HCT116 (cell line): ENCODE measurements around the gene IRS1. TPM values are rescaled to one million over a fixed set of nuclear protein-coding genes. Genes with fewer than 3 reads are reported as not detected.
A peak's percentile ranks its signal among the peaks of the same experiment; 100 is the strongest.

Experiments used
- ATAC-seq: fragments of 200-7000 bp; cut with Tn5 transposase; 2 replicates; pipeline ENCODE4 v1.9.1; 2020; ENCODE audit warnings: mild to moderate bottlenecking, moderate library complexity
- BruUV-seq: library from RNA; stranded (reverse); fragments of 400-500 nt; replicated peaks from 2 replicates; lab custom pipeline; 2021; lab: Mats Ljungman, UMichigan
- CTCF ChIA-PET: fragments of 300-600 bp; sonication (Branson Sonifier 250); formaldehyde crosslinking; loops from one replicate; lab custom pipeline; 2021; ENCODE audit warnings: antibody characterized with exemption; lab: Charles Lee
- POLR2A ChIA-PET: fragments of 300-600, 350-600 bp; sonication (Branson Sonifier 250); formaldehyde crosslinking; loops from one replicate; lab custom pipeline; 2021; ENCODE audit warnings: antibody characterized with exemption; lab: Charles Lee
- RAD21 ChIA-PET, 2 experiments: fragments of 300-600 bp; sonication (Branson Sonifier 250); formaldehyde crosslinking; loops; one replicate each; lab custom pipeline; 2023; ENCODE audit warnings: low total read pairs in 2 of 2; ENCODE audit not compliant: uncharacterized antibody in 2 of 2, unreplicated experiment in 2 of 2, low non-redundant PET in 1 of 2; lab: Charles Lee
- DNase-seq: peaks from one replicate; pipeline ENCODE4 v3.0.0-alpha.2; 2010; ENCODE audit warnings: low read depth, low spot score
- H2AFZ ChIP-seq: fragments of 200-600 bp; shearing (Covaris generic), sonication (generic); 2 replicates; pipeline ENCODE4 v1.6.1; 2017; ENCODE audit warnings: low read depth, mixed run types, mixed read lengths, antibody characterized with exemption, low read length; ENCODE audit not compliant: poor library complexity, severe bottlenecking
- H3K27ac ChIP-seq: 2 replicates; pipeline ENCODE4 v1.5.1; 2012; ENCODE audit warnings: low read depth, low read length
- H3K27me3 ChIP-seq: fragments of 200-600 bp; sonication (generic); 2 replicates; pipeline ENCODE4 v1.6.1; 2016; ENCODE audit warnings: mixed run types, low read length, mixed read lengths; ENCODE audit not compliant: insufficient read depth
- H3K36me3 ChIP-seq, 2 experiments: fragments of 200-500 bp in 1 of 2; fragments of 200-600 bp in 1 of 2; sonication (Bioruptor generic) in 1 of 2; sonication (generic) in 1 of 2; 2 replicates each; pipeline versions ENCODE4 v1.5.1 to v1.6.1; 2014 to 2016; ENCODE audit warnings: low read length in 2 of 2, inconsistent platforms in 1 of 2, mixed read lengths in 1 of 2, mixed run types in 1 of 2; ENCODE audit not compliant: insufficient read depth in 2 of 2, control insufficient read depth in 1 of 2
- H3K4me1 ChIP-seq, 2 experiments: fragments of 200-600 bp in 1 of 2; sonication (generic) in 1 of 2; 2 replicates each; pipeline versions ENCODE4 v1.5.1 to v1.6.1; 2012 to 2017; ENCODE audit warnings: low read length in 2 of 2, inconsistent platforms in 1 of 2, mild to moderate bottlenecking in 1 of 2, mixed read lengths in 1 of 2, mixed run types in 1 of 2, moderate library complexity in 1 of 2; ENCODE audit not compliant: insufficient read depth in 2 of 2, control insufficient read depth in 1 of 2
- H3K4me2 ChIP-seq: fragments of 200-600 bp; sonication (generic); 2 replicates; pipeline ENCODE4 v1.6.1; 2017; ENCODE audit warnings: mixed run types, low read length, mixed read lengths
- H3K4me3 ChIP-seq, 2 experiments: fragments of 200-600 bp in 1 of 2; sonication (generic) in 1 of 2; replicated peaks in 1 of 2; 2 replicates each; pipeline ENCODE4 v1.5.1; 2011 to 2016; ENCODE audit warnings: low read length in 2 of 2, control low read depth in 1 of 2, low read depth in 1 of 2, mild to moderate bottlenecking in 1 of 2, mixed read lengths in 1 of 2, mixed run types in 1 of 2
- H3K79me2 ChIP-seq: fragments of 200-600 bp; sonication (generic); 2 replicates; pipeline ENCODE4 v1.6.1; 2017; ENCODE audit warnings: mild to moderate bottlenecking, mixed run types, low read length, moderate library complexity, mixed read lengths; ENCODE audit not compliant: insufficient read depth
- H3K9ac ChIP-seq: fragments of 200-600 bp; sonication (generic); 2 replicates; pipeline ENCODE4 v1.6.1; 2016; ENCODE audit warnings: low read length, mixed read lengths
- H3K9me2 ChIP-seq: fragments of 200-600 bp; sonication (generic), shearing (Covaris generic); 2 replicates; pipeline ENCODE4 v1.6.1; 2017; ENCODE audit warnings: mixed run types, mild to moderate bottlenecking, moderate library complexity; ENCODE audit not compliant: insufficient read depth
- H3K9me3 ChIP-seq, 2 experiments: fragments of 200-500 bp in 1 of 2; fragments of 200-600 bp in 1 of 2; sonication (Bioruptor generic) in 1 of 2; sonication (generic) in 1 of 2; 2 replicates each; pipeline ENCODE4 v1.6.1; 2014 to 2017; ENCODE audit warnings: low read length in 2 of 2, mixed read lengths in 2 of 2, inconsistent platforms in 1 of 2, low read depth in 1 of 2, mild to moderate bottlenecking in 1 of 2, mixed run types in 1 of 2, moderate library complexity in 1 of 2; ENCODE audit not compliant: control insufficient read depth in 1 of 2, insufficient read depth in 1 of 2
- H4K20me1 ChIP-seq: fragments of 200-600 bp; sonication (generic), shearing (Covaris generic); 2 replicates; pipeline ENCODE4 v1.6.1; 2017; ENCODE audit warnings: mixed run types, mild to moderate bottlenecking, moderate library complexity; ENCODE audit not compliant: insufficient read depth
- ATF3 ChIP-seq: IDR thresholded peaks from 2 replicates; pipeline ENCODE4 v1.6.1; 2012
- CBX3 ChIP-seq: IDR thresholded peaks from 2 replicates; pipeline ENCODE4 v1.6.1; 2012; ENCODE audit warnings: low read depth
- CEBPB ChIP-seq: IDR thresholded peaks from 2 replicates; pipeline ENCODE4 v1.6.1; 2012; ENCODE audit warnings: low read depth
- EGR1 ChIP-seq: IDR thresholded peaks from 2 replicates; pipeline ENCODE4 v1.6.1; 2012; ENCODE audit warnings: low read depth
- JUND ChIP-seq: IDR thresholded peaks from 2 replicates; pipeline ENCODE4 v1.6.1; 2012
- MAX ChIP-seq: IDR thresholded peaks from 2 replicates; pipeline ENCODE4 v1.6.1; 2012
- POLR2A ChIP-seq: IDR thresholded peaks from 2 replicates; pipeline ENCODE4 v1.7.0; 2011; ENCODE audit warnings: borderline replicate concordance; ENCODE audit not compliant: insufficient read depth, insufficient read length; ENCODE audit errors: extremely low read depth
- POLR2AphosphoS5 ChIP-seq: IDR thresholded peaks from 2 replicates; pipeline ENCODE4 v1.6.1; 2011; ENCODE audit warnings: mild to moderate bottlenecking, low read depth, low read length, moderate library complexity
- RAD21 ChIP-seq: IDR thresholded peaks from 2 replicates; pipeline ENCODE4 v1.6.1; 2012; ENCODE audit warnings: low read depth, mild to moderate bottlenecking
- REST ChIP-seq: IDR thresholded peaks from 2 replicates; pipeline ENCODE4 v1.6.1; 2012; ENCODE audit warnings: low read depth
- SIN3A ChIP-seq: IDR thresholded peaks from 2 replicates; pipeline ENCODE4 v1.6.1; 2012; ENCODE audit warnings: low read depth
- SP1 ChIP-seq: IDR thresholded peaks from 2 replicates; pipeline ENCODE4 v1.6.1; 2012; ENCODE audit warnings: low read depth
- SRF ChIP-seq: IDR thresholded peaks from 2 replicates; pipeline ENCODE4 v1.6.1; 2012; ENCODE audit warnings: low read depth
- ZBTB33 ChIP-seq: IDR thresholded peaks from 2 replicates; pipeline ENCODE4 v1.6.1; 2011; ENCODE audit warnings: mild to moderate bottlenecking, low read length, moderate library complexity; ENCODE audit not compliant: insufficient replicate concordance; ENCODE audit errors: extremely low read depth
- ZFX ChIP-seq: fragments of 450-650 bp; IDR thresholded peaks from 2 replicates; pipeline ENCODE4 v1.6.1; 2017
- intact Hi-C: fragments of 100-400 bp; cut with micrococcal nuclease; formaldehyde crosslinking; loops from 2 replicates; pipeline ENCODE4 v1.10.0; 2022
- total RNA-seq: library from RNA; stranded (reverse); gene quantifications from one replicate; pipeline ENCODE4 v1.2.1, GENCODE V29; 2021; ENCODE audit not compliant: unreplicated experiment

Gene IRS1
- total RNA-seq, 1 experiment from 2014 or later: 88.8 TPM

GRCh38 chr2:226690461-226691024 lies 109.1 kb downstream of the IRS1 start:
- TF ChIP-seq POLR2A (no peak), ATF3 (no peak), SIN3A (no peak), SP1 (no peak), POLR2AphosphoS5 (no peak), EGR1 (no peak), ZFX (no peak), ZBTB33 (no peak), MAX (no peak), RAD21 (no peak), CBX3 (no peak), SRF (no peak), CEBPB (no peak), JUND (no peak), REST (no peak)
- H3K4me3 ChIP-seq: no peak overlapping the region
- ChIA-PET POLR2A (interaction anchor here (1.1 to 1.2 kb wide), 2 partner anchors 16 to 29 kb away, joined by 3 read pairs; no protein-coding TSS in a partner anchor), CTCF (interaction anchor here (1.1 kb wide), 1 partner anchor 10 kb away, joined by 3 read pairs; no protein-coding TSS in a partner anchor), RAD21 (no interaction called here)
- H4K20me1 ChIP-seq: no peaks in the 10 kb centered on the region
- no peaks in the 10 kb centered on the region for H3K27me3 ChIP-seq
- ATAC-seq (no peak), DNase-seq (no peak)
- H3K27ac ChIP-seq: peak overlapping the region; percentile 70
- H3K9me2 ChIP-seq: no peaks in the 10 kb centered on the region
- no TSS peak for BruUV-seq
- no peaks in the 10 kb centered on the region for H3K9me3 ChIP-seq
- peak overlapping the region; percentile 62 for H2AFZ ChIP-seq
- H3K4me2 ChIP-seq: no peak overlapping the region
- peaks cover 33 to 35% of the 10 kb centered on the region in 2 experiments for H3K4me1 ChIP-seq
- no peaks in the 10 kb centered on the region for H3K79me2 ChIP-seq
- intact Hi-C loops: no loop called here
- H3K9ac ChIP-seq: no peak overlapping the region
- H3K36me3 ChIP-seq: no peaks in the 10 kb centered on the region
